IMR-90 (cell line): ENCODE data around the gene OR2V2.

Experiments used
- BHLHE40 ChIP-seq: fragments of 150-350 bp; IDR thresholded peaks from 2 replicates; pipeline ENCODE4 v1.6.1; 2016; ENCODE audit warnings: mild to moderate bottlenecking, low read depth, low read length
- CEBPB ChIP-seq: IDR thresholded peaks from 2 replicates; pipeline ENCODE4 v1.6.1; 2012; ENCODE audit warnings: low read depth, low read length, improper control_type of control experiment
- CHD1 ChIP-seq: IDR thresholded peaks from 2 replicates; pipeline ENCODE4 v1.6.1; 2012; ENCODE audit warnings: low read depth, low read length, improper control_type of control experiment
- FOS ChIP-seq: fragments of 150-350 bp; IDR thresholded peaks from 2 replicates; pipeline ENCODE4 v1.6.1; 2016; ENCODE audit warnings: low read depth, low read length
- MAFK ChIP-seq: IDR thresholded peaks from 2 replicates; pipeline ENCODE4 v1.6.1; 2012; ENCODE audit warnings: low read depth, low read length, improper control_type of control experiment
- MAZ ChIP-seq: IDR thresholded peaks from 2 replicates; pipeline ENCODE4 v1.6.1; 2012; ENCODE audit warnings: low read depth, mild to moderate bottlenecking, low read length, improper control_type of control experiment, moderate library complexity, borderline replicate concordance
- MXI1 ChIP-seq: IDR thresholded peaks from 2 replicates; pipeline ENCODE4 v1.6.1; 2012; ENCODE audit warnings: low read depth, mild to moderate bottlenecking, low read length, moderate library complexity, borderline replicate concordance
- POLR2A ChIP-seq: IDR thresholded peaks from 2 replicates; pipeline ENCODE4 v1.6.1; 2012; ENCODE audit warnings: mild to moderate bottlenecking, low read depth, low read length
- RAD21 ChIP-seq: IDR thresholded peaks from 2 replicates; pipeline ENCODE4 v1.6.1; 2012; ENCODE audit warnings: low read length, improper control_type of control experiment
- RFX5 ChIP-seq: IDR thresholded peaks from 2 replicates; pipeline ENCODE4 v1.8.0; 2012; ENCODE audit warnings: low read depth, mild to moderate bottlenecking, low read length, moderate library complexity
- TF ChIP-seq, protein P1 (sequence below): fragments of 150-350 bp; IDR thresholded peaks from 2 replicates; pipeline ENCODE4 v1.6.1; 2016; ENCODE audit warnings: low read depth, mild to moderate bottlenecking, low read length, moderate library complexity, borderline replicate concordance
- TF ChIP-seq, protein P2 (sequence below): conservative IDR thresholded peaks from 2 replicates; pipeline ENCODE4 v1.5.1; 2012; ENCODE audit warnings: mild to moderate bottlenecking, low read depth, low read length, improper control_type of control experiment

DNA sequence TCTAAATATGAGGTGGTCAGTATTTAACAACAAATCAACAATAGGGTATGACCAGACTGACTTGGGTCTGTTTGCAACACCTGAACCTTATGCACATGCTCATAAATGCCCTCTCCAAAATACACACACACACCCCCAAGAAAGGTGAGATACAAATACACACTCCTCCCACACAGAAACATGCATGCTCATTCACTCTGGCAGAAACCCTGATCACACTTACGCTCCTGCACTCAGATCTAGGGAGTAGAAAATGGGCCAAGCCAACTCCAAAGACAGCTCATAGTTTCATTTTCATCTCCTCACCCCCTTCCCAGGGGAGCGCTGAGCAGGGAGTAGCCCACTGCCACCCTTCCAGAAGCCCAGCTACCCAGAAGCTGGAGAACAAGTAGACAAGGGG lies 46.3 kb downstream of the OR2V2 start:
- TF ChIP-seq, protein P1, sequence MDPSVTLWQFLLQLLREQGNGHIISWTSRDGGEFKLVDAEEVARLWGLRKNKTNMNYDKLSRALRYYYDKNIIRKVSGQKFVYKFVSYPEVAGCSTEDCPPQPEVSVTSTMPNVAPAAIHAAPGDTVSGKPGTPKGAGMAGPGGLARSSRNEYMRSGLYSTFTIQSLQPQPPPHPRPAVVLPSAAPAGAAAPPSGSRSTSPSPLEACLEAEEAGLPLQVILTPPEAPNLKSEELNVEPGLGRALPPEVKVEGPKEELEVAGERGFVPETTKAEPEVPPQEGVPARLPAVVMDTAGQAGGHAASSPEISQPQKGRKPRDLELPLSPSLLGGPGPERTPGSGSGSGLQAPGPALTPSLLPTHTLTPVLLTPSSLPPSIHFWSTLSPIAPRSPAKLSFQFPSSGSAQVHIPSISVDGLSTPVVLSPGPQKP, result no peak
- TF ChIP-seq, protein P2, sequence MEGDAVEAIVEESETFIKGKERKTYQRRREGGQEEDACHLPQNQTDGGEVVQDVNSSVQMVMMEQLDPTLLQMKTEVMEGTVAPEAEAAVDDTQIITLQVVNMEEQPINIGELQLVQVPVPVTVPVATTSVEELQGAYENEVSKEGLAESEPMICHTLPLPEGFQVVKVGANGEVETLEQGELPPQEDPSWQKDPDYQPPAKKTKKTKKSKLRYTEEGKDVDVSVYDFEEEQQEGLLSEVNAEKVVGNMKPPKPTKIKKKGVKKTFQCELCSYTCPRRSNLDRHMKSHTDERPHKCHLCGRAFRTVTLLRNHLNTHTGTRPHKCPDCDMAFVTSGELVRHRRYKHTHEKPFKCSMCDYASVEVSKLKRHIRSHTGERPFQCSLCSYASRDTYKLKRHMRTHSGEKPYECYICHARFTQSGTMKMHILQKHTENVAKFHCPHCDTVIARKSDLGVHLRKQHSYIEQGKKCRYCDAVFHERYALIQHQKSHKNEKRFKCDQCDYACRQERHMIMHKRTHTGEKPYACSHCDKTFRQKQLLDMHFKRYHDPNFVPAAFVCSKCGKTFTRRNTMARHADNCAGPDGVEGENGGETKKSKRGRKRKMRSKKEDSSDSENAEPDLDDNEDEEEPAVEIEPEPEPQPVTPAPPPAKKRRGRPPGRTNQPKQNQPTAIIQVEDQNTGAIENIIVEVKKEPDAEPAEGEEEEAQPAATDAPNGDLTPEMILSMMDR, result no peak
- no peak for TF ChIP-seq CEBPB
- TF ChIP-seq POLR2A, result no peak
- no peak for TF ChIP-seq MXI1
- TF ChIP-seq MAFK, result no peak
- no peak for TF ChIP-seq FOS
- TF ChIP-seq RAD21, result no peak
- no peak for TF ChIP-seq RFX5
- no peak for TF ChIP-seq BHLHE40
- TF ChIP-seq CHD1, result no peak
- no peak for TF ChIP-seq MAZ
